HG02852 (cell line): ENCODE measurements around the gene UPK1B.
"Not testable (repeated sequence)": the region's sequence is repeated elsewhere in the genome, so short reads cannot be mapped to it uniquely, and the experiment has no call there.

Experiments used
- ATAC-seq: cut with Tn5 transposase; IDR thresholded peaks from one replicate; pipeline ENCODE4 v1.9.1; 2021; ENCODE audit warnings: mild to moderate bottlenecking, moderate library complexity; ENCODE audit not compliant: unreplicated experiment

UPK1B gene

DNA sequence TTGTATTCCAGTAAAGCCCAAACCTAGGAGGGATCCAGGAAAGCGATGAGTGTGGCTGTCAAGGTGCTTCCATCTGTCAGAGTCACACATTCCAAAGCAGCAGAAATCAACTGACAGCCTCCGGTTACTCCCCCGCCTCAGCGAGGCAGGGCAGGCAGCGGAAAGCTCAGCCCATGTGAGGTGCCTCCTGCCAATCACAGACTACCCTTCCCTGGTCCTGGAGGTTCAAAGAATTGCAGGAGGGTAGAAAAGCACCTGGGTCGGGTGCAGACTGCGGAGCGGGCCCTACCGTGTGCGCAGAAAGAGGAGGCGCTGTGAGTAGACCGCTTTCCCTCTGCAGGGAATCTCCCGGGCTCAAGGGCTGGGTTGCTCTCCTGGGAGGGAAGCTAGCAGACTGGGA lies at the start of gene UPK1B:
TSS of gene UPK1B (plus strand) at position 274 of the 400 bp plus-strand sequence. CDS start 13,144 bp downstream, outside the sequence.
- no peak for ATAC-seq

- ATAC-seq = no peak
These were observed 48.1 kb upstream of the UPK1B start for GRCh38 chr3:119125342-119125741.

DNA sequence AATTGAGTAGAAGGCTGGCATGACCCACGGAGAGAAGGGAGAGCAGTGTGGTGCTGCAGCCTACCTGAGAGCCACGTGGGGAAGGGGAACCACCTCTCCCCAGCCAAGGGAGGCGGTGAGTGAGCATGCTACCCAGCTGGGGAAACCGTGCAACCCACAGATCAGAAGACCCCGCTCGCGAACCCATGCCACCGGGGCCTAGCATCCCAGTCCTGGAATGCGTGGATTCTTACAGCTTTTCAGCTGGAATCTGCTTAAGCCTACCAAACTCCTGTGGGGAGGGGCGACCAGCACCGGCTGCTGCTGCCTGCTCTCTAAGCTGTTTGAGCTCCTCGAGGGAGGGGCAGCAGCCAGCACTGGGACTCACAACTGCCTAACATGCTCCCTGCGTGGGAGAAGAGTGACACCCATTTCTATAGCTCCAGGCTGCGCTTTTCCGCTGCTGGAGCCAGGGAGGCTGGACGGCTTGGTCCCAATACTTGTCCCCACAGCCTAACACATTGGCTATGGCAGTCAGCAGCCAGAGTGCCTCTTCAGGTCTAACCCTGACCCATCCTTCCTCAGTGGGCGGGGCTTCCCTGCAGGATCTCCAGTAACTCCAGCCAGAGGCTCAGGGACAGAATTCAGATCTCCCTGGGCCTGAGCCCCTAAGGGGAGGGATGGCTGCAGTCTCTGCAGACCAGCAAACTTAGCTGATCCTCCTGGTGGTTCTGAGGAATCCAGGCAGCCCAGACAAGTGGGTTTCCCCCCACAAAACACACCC lies 47.5 kb upstream of the UPK1B start:
- ATAC-seq = no peak

- not testable (repeated sequence) for ATAC-seq
These were observed 43.1 kb upstream of the UPK1B start for GRCh38 chr3:119130291-119130690.

DNA sequence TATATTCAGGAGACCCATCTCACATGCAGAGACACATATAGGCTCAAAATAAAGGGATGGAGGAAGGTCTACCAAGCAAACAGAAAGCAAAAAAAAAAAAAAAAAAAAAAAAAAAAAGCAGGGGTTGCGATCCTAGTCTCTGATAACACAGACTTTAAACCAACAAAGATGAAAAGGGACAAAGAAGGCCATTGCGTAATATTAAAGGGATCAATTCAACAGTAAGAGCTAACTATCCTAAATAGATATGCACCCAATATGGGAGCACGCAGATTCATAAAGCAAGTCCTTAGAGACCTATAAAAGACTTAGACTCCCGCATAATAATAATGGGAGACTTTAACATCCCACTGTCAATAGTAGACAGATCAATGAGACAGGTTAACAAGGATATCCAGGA lies 41.1 kb upstream of the UPK1B start:
- ATAC-seq = not testable (repeated sequence)

- not testable (repeated sequence) for ATAC-seq
These were observed 34.0 kb upstream of the UPK1B start for GRCh38 chr3:119139360-119139759.

DNA sequence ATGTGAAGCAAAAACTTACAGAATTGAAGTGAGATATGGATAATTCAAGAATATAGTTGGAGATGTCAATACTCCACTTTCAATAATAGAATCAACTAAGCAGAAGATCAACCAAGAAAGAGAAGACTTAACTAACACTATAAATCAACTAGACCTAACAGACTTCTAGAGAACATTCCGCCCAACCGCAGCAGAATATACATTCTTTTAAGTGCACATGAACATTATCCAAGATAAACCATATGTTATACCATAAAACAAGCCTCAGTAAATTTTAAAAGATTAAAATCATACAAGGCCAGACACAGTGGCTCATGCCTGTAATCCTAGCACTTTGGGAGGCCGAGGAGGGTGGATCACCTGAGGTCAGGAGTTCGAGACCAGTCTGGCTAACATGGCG lies 32.9 kb upstream of the UPK1B start:
- no peak for ATAC-seq

- peak; percentile 45 for ATAC-seq
These were observed 28.3 kb upstream of the UPK1B start for GRCh38 chr3:119145128-119145499.

DNA sequence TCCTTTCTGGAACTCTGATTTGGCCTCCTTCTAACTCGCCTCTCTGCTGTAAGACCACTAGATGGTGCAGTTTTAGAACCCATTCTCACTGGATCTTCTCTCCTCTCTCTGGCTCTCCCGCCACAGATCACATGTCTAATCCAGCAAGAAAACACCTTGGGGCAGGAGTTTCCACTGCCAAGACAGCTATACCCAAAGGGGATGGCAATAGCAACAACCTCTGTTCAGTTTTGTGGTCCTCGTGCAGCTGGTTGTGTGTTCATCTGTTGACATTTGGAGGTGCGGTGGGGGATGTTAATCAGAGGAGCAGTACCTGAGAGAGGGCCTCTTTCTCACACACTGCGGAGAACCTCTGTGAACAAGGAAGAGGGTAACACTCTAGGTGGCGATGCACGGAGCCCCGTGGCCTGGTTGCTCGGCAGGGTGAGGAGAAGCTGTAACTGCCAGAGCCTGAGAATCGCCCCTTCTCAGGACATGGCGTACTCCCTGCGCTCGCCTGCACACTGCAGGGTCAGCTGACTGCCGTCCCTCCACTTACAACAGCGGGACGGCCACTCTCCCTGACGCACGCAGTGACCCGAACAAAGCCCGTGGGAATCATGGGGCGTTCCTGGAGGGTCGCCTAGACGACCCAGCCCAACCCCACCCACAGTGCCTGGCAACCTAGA lies 27.8 kb upstream of the UPK1B start, which contains the start of gene TEX55:
TSS of gene TEX55 (plus strand) at position 666 of the 668 bp plus-strand sequence. CDS start 25 bp downstream, outside the sequence.
- peak; percentile 86 for ATAC-seq

GRCh38 chr3:119146578-119147375 lies 26.6 kb upstream of the UPK1B start:
- no peak for ATAC-seq

DNA sequence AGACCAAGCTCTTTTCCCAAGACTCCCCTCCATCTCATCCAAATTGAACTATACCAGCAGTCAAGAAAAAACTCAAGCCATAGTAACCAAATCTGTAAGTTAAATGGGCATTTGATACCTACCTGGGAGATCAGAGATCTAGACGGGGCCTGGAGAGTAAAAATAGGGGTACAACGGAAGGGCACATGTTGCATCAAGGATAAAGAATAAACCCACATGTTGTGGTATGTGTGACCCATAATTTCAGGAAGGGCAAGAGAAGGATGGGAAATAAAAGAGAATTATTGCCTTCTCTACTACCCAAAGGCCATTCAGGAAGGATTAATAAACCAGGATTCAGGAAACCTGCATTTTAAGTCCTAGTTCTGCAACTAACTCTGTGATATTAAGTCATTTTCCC lies 25.9 kb upstream of the UPK1B start:
- ATAC-seq = no peak

DNA sequence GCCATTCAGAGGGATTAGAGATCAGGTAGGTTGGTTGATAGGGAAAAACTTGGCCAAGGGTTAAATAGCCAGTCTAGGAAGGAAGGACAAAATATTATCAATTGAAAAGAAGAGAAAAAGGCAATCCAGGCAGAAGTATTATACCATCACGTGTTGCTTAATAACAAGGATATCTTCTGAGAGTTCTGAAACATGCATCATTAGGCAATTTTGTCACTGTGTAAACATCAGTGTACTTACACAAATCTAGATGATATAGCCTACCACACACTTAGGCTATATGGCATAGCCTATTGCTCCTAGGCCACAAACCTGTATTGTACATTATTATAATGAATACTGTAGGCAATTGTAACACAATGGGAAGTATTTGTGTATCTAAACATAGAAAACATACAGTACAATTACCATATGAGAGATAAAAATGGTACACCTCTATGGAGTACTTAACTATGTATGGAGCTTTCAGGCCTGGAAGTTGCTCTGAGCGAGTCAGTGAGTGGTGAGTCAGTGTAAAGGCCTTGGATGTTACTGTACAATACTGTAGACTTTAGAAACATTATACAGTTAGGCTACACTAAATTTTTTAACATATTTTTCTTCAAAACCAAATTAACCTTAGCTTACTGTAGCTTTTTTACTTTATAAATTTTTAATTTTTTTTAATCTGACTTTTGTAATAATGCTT lies 24.8 kb upstream of the UPK1B start:
- ATAC-seq = no peak

DNA sequence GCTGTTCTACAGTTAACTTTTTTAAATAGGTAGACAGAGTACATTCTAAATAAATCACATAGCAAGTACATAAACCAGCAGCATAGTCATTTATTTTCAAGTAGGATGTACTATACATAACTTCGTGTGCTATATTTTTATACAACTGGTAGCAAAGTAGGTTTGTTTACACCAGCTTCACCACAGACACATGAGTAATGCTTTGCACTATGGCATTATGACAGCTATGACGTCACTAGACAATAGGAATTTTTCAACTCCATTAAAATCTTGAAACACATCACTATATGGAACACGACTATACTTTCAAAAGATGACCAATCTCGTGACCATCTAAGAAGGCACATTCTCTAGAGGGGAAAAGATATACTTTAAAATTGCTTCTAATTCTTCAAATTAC lies 23.9 kb upstream of the UPK1B start:
- ATAC-seq = no peak

DNA sequence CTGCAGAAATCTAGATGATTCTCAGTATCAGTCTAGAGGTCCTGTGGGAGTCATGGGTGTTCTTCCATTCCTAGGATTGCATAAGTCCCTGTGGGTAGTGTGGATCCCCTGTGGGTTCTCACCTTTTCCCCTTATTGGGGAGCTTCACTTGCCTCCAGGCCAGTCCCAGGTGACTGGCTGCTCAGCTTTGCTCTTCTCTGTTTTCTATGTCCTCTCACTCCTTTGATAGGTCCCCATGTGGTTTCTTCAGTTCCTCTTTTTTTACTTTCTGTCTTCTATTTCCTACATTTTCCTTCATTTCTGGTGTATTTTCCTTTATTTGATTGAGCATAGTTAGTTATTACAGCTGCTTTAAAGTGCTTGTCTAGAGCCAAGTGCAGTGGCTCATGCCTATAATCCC lies 16.5 kb upstream of the UPK1B start:
- ATAC-seq = no peak

DNA sequence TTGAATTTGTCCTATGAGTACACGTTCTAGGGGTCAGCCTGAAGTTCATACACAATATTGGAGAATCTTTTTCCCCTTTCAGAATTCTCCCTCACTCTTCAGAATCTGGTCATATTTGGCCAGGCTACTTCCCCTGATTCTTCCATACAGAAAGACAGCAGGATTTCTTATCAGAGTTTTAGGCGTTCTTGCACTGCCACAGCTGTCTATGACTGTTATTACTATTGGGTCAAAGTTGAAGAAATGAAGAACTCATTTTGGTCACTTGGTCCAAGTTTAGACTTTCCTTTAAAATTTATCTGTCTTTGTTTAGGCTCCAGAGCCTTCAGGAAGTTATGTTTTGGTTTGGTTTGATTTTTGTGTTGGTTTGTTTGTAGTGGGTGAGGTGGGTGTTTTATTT lies 15.4 kb upstream of the UPK1B start:
- no peak for ATAC-seq

DNA sequence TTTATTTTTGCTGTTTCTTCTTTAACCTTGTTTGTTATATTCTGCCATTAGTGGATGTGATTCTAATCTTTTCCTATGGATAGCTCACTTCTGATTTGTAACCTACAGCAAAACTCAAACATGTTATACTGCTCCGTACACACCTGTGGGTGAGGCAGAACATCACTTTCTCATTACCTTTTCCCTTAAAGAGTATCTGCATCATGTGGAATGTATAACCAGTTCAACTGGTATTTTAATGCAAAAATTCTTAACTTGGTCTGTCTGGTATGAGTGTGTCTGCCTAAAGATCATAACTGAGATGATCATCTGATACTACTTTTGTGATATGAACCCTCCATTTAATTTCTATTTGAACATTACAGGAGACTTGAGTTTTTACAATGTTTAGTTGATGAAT lies 13.0 kb upstream of the UPK1B start:
- no peak for ATAC-seq

- ATAC-seq = no peak
These were observed 12.6 kb upstream of the UPK1B start for GRCh38 chr3:119160815-119161214.

DNA sequence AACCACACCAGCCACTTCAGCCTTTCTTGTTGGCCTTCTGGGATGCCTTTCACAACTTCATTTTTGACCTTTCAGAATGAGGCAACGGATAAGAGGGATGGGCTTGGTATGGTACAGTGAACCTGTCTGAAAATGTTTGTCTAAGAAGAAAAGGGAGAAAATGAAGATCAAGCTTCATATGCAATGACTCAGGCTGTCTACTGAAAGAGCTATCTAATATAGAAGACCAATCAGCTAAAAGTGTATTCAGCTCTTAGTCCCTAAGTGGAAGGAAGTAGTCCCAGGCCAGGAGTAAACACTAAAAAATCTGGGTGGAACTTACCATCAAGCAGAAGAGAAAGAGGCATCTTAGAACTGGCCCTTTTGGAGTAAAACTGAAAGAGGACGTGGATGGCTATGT lies 12.2 kb upstream of the UPK1B start:
- ATAC-seq = no peak

DNA sequence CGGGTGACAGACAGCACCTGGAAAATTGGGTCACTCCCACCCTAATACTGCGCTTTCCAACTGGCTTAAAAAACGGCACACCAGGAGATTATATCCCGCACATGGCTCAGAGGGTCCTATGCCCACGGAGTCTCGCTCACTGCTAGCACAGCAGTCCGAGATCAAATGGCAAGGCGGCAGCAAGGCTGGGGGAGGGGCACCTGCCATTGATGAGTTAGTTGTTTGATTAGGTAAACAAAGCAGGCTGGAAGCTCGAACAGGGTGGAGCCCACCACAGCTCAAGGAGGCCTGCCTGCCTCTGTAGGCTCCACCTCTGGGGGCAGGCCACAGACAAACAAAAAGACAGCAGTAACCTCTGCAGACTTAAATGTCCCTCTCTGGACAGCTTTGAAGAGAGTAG lies 8.7 kb upstream of the UPK1B start:
- not testable (repeated sequence) for ATAC-seq

DNA sequence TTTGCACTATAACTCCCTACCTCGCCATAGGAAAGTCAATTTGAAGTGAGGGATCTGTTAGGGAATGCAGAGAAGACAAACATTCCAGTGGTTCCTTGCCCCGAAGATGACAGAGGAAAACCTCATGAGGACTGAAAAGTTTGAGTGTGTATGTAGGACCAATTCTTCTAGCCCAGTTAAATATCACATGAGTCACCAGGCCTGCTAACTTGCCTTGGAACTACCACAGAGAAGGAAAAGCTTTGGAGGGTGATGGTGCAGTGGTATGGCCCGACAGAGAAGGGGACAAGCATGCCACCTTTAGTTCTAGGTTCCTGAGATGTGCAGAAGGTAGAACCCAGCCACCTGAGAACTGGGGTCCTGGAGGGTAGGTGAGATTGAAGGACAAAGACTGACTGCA lies 2.6 kb upstream of the UPK1B start:
- no peak for ATAC-seq
